Liver (tissue), 3 donors: ENCODE results near the gene PHOSPHO1.

Experiments
- ATF3 ChIP-seq: IDR thresholded peaks from 2 replicates; pipeline ENCODE4 v1.6.1; 2016; ENCODE audit warnings: antibody characterized with exemption
- CTCF ChIP-seq: fragments of 150-350 bp; IDR thresholded peaks from 2 replicates; pipeline ENCODE4 v1.5.1; 2017; ENCODE audit warnings: improper control_type of control experiment, low read depth, low read length; ENCODE audit not compliant: missing input control
- FOXA1 ChIP-seq: IDR thresholded peaks from 2 replicates; pipeline ENCODE4 v1.6.1; 2016; ENCODE audit warnings: antibody characterized with exemption
- GABPA ChIP-seq, 2 donors: IDR thresholded peaks in 1 of 2; conservative IDR thresholded peaks in 1 of 2; 2 replicates each; pipeline ENCODE4 v1.6.1; 2016; ENCODE audit warnings: antibody characterized with exemption in 2 of 2, mild to moderate bottlenecking in 1 of 2, moderate library complexity in 1 of 2
- JUND ChIP-seq, 2 donors: IDR thresholded peaks; 2 replicates each; pipeline ENCODE4 v1.6.1; 2016; ENCODE audit warnings: antibody characterized with exemption in 2 of 2
- REST ChIP-seq: IDR thresholded peaks from 2 replicates; pipeline ENCODE4 v1.6.1; 2016; ENCODE audit warnings: antibody characterized with exemption, mild to moderate bottlenecking
- SP1 ChIP-seq: IDR thresholded peaks from 2 replicates; pipeline ENCODE4 v1.6.1; 2018; ENCODE audit warnings: antibody characterized with exemption, mild to moderate bottlenecking
- TAF1 ChIP-seq: conservative IDR thresholded peaks from 2 replicates; pipeline ENCODE4 v1.6.1; 2016; ENCODE audit warnings: antibody characterized with exemption, mild to moderate bottlenecking
- YY1 ChIP-seq: IDR thresholded peaks from 2 replicates; pipeline ENCODE4 v1.6.1; 2016; ENCODE audit warnings: antibody characterized with exemption, mild to moderate bottlenecking
- donor health status: healthy.
- donor health status: healthy.

GRCh38 chr17:49244839-49245238 is 14.3 kb upstream of the PHOSPHO1 start:
- TF ChIP-seq SP1, result no peak
- TF ChIP-seq FOXA1, result no peak
- no peak for TF ChIP-seq CTCF
- TF ChIP-seq GABPA (IDR thresholded peaks at IDR 0.05 in 1 of 2, conservative IDR thresholded peaks at IDR 0.05 in 1 of 2), result no peak
- no peak for TF ChIP-seq REST
- no peak for TF ChIP-seq YY1
- no peak for TF ChIP-seq TAF1
- TF ChIP-seq ATF3, result no peak
- no peak for TF ChIP-seq JUND (IDR thresholded peaks at IDR 0.05)
